DND-41 (cell line): ENCODE measurements around the gene REEP6.

ENCODE experiments used
- ATAC-seq: fragments of 200-7000 bp; cut with Tn5 transposase; 3 replicates; pipeline ENCODE4 v1.9.1; 2021; ENCODE audit warnings: low read depth; ENCODE audit not compliant: insufficient read depth
- DNase-seq: peaks from one replicate; pipeline ENCODE4 v3.0.0-alpha.2; 2020
- H2AFZ ChIP-seq: 2 replicates; pipeline ENCODE4 v1.6.0; 2012; ENCODE audit warnings: low read depth, low read length
- H3K27ac ChIP-seq: 2 replicates; pipeline ENCODE4 v1.5.1; 2012; ENCODE audit warnings: low read length, inconsistent platforms
- H3K27me3 ChIP-seq: fragments of 200-600 bp; sonication (generic); 2 replicates; pipeline ENCODE4 v1.6.0; 2012; ENCODE audit warnings: low read length, mild to moderate bottlenecking, inconsistent platforms; ENCODE audit not compliant: insufficient read depth, poor library complexity
- H3K36me3 ChIP-seq: 2 replicates; pipeline ENCODE4 v1.5.1; 2012; ENCODE audit warnings: low read length, inconsistent platforms; ENCODE audit not compliant: insufficient read depth
- H3K4me1 ChIP-seq: 2 replicates; pipeline ENCODE4 v1.5.1; 2012; ENCODE audit warnings: mild to moderate bottlenecking, low read length; ENCODE audit not compliant: insufficient read depth
- H3K4me2 ChIP-seq: 2 replicates; pipeline ENCODE4 v1.6.0; 2012; ENCODE audit warnings: mild to moderate bottlenecking, moderate library complexity, low read length, inconsistent platforms; ENCODE audit not compliant: insufficient read depth
- H3K4me3 ChIP-seq, 2 experiments: fragments of 200-600 bp in 1 of 2; shearing (Covaris generic) in 1 of 2; 2 replicates each; pipeline ENCODE4 v1.5.1; 2012 to 2016; ENCODE audit warnings: inconsistent platforms in 2 of 2, low read length in 2 of 2, mild to moderate bottlenecking in 2 of 2, low read depth in 1 of 2, moderate library complexity in 1 of 2
- H3K79me2 ChIP-seq: 2 replicates; pipeline ENCODE4 v1.6.0; 2012; ENCODE audit warnings: low read length, inconsistent platforms; ENCODE audit not compliant: insufficient read depth
- H3K9ac ChIP-seq: 2 replicates; pipeline ENCODE4 v1.6.0; 2012; ENCODE audit warnings: low read depth, mild to moderate bottlenecking, inconsistent platforms, low read length, moderate library complexity
- H3K9me3 ChIP-seq: 2 replicates; pipeline ENCODE4 v1.5.1; 2012; ENCODE audit warnings: low read length, moderate library complexity, mild to moderate bottlenecking, inconsistent platforms; ENCODE audit not compliant: insufficient read depth, severe bottlenecking
- H4K20me1 ChIP-seq: 2 replicates; pipeline ENCODE4 v1.6.0; 2012; ENCODE audit warnings: low read length; ENCODE audit not compliant: insufficient read depth
- EZH2 ChIP-seq: IDR thresholded peaks from 3 replicates; pipeline ENCODE4 v1.6.1; 2012; ENCODE audit warnings: borderline replicate concordance, low read depth, mild to moderate bottlenecking, moderate library complexity, low read length, inconsistent platforms; ENCODE audit not compliant: severe bottlenecking
- TF ChIP-seq, protein P1 (sequence below): IDR thresholded peaks from 2 replicates; pipeline ENCODE4 v1.5.1; 2012; ENCODE audit warnings: borderline replicate concordance, low read length, moderate library complexity, mild to moderate bottlenecking; ENCODE audit not compliant: poor library complexity, severe bottlenecking; ENCODE audit errors: extremely low read depth

The REEP6 gene

DNA sequence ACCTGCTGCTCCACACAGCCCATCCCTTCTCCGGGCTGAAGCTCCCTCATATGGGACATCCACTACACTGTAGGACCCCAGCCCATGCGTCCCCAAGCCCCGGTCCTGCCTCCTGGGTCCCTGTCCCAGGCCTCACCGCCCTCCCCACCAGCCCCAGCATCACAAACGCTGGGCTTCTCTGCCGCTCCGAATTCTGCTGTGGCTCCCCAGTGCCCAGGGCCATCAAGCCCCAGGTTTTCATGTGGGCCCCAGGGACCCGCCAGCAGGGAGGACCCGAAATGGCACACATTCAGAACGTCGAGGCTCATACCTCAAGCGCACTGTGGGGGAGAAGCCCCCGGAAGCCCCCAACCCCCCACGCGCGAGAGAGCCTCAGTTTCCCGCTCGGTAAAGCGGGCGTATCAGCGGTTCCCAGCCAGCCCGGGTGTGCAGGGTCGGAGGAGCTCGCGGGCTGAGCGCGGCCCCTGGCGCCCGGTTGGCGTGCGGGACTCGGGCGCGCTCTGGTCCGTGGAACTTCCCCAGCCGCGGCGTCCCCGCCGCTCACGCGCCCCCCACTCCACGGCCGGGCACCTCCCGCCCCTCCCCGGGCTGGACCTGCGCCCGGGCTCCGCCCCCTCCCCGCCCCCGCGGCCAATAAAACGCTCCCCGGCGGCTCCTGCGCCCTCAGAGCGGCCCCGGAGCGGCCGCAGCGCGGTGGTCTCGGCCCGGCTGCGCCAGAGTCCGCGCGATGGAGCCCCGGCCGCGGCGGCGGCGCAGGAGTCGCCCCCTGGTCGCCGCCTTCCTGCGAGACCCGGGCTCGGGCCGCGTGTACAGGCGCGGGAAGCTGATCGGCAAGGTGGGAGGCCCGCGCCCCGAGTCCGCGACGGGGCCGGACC, 32.7 kb downstream of the REEP6 start, which contains the start of gene PLK5:
Gene PLK5 (plus strand): TSS at position 666 of the 875 bp plus-strand sequence. CDS start 2,920 bp downstream, outside the sequence.
- H3K27ac ChIP-seq: no peak within 1 kb of the TSS
- no peak within 1 kb of the TSS for H3K9ac ChIP-seq
- no peak within 1 kb of the TSS for H2AFZ ChIP-seq
- no peaks in the 10 kb centered on the region for H3K4me1 ChIP-seq
- no peaks in the 10 kb centered on the region for H3K9me3 ChIP-seq
- no peaks in the 10 kb centered on the region for H3K79me2 ChIP-seq
- H3K36me3 ChIP-seq: no peaks in the 10 kb centered on the region
- TF ChIP-seq, protein P1, sequence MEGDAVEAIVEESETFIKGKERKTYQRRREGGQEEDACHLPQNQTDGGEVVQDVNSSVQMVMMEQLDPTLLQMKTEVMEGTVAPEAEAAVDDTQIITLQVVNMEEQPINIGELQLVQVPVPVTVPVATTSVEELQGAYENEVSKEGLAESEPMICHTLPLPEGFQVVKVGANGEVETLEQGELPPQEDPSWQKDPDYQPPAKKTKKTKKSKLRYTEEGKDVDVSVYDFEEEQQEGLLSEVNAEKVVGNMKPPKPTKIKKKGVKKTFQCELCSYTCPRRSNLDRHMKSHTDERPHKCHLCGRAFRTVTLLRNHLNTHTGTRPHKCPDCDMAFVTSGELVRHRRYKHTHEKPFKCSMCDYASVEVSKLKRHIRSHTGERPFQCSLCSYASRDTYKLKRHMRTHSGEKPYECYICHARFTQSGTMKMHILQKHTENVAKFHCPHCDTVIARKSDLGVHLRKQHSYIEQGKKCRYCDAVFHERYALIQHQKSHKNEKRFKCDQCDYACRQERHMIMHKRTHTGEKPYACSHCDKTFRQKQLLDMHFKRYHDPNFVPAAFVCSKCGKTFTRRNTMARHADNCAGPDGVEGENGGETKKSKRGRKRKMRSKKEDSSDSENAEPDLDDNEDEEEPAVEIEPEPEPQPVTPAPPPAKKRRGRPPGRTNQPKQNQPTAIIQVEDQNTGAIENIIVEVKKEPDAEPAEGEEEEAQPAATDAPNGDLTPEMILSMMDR: no peak
- DNase-seq (no peak), ATAC-seq (no peak)
- no peaks in the 10 kb centered on the region for H3K27me3 ChIP-seq
- no peak within 1 kb of the TSS for H3K4me3 ChIP-seq
- H4K20me1 ChIP-seq: no peaks in the 10 kb centered on the region
- H3K4me2 ChIP-seq: no peak within 1 kb of the TSS

DNA sequence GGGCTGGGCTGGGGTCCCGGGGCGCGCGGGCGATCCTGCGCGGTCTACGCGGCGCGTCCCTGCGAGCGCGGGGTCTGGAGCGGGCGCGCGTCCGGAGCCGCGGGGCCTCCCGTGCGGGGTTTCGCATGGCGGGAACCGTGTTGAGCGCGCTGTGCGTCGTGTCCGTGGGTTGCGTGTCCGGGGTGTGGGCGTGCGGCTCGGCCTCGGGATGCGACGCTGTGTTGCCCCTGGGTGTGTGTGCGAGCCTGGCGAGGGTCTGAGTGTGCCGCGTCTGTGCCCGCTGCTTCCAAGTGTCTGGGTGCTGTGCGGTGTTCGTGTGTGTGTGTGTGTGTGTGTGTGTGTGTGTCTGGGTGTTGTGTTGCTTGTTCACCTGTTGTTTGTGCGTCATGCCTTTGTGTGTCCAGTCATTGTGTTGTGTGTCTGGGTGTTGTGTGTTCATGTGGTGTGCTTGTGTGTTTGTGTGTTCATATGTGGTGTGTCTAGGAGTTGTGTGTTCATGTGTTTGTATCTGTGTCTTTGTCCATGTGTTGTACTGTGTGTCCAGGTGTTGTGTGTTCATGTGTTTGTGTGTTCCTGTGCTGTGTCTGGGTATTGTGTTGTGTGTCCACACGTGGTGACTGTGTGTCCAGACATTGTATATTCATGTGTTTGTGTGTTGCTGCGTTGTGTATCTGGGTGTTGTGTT, 33.4 kb downstream of the REEP6 start:
- no peak for DNase-seq
- Histone ChIP-seq H4K20me1 (no peaks in the 10 kb centered on the region), H3K9me3 (no peaks in the 10 kb centered on the region), H3K79me2 (no peaks in the 10 kb centered on the region), H3K4me2 (no peak overlapping the region), H3K27ac (no peak overlapping the region), H3K4me3 (no peak overlapping the region), H3K27me3 (no peaks in the 10 kb centered on the region), H3K9ac (no peak overlapping the region), H3K4me1 (no peaks in the 10 kb centered on the region), H3K36me3 (no peaks in the 10 kb centered on the region), H2AFZ (no peak overlapping the region)
- ATAC-seq: no peak
- TF ChIP-seq, protein P1: no peak
- no peak for TF ChIP-seq EZH2

DNA sequence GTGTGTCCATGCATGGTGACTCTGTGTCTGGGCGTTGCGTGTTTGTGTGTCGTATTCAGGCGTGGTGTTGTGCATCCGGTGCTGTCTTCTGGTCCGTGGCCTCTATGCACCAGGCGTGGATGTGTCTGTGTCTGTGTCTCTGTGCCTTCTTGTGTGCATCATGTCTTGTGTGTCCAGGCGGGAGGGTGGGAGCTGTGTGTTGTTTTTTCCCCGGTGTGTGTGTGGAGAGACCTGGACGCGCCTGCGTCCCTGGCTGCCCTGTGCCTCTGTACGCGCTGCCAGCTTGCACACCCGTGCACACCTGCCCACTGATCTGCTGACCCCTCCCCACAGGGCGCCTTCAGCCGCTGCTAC, 34.0 kb downstream of the REEP6 start:
- H3K4me1 ChIP-seq: no peaks in the 10 kb centered on the region
- no peak overlapping the region for H2AFZ ChIP-seq
- no peaks in the 10 kb centered on the region for H3K9me3 ChIP-seq
- H4K20me1 ChIP-seq: no peaks in the 10 kb centered on the region
- ATAC-seq: no peak
- H3K27me3 ChIP-seq: no peaks in the 10 kb centered on the region
- H3K36me3 ChIP-seq: no peaks in the 10 kb centered on the region
- no peak for TF ChIP-seq EZH2
- TF ChIP-seq, protein P1: no peak
- no peak for DNase-seq
- no peak overlapping the region for H3K4me3 ChIP-seq
- no peak overlapping the region for H3K4me2 ChIP-seq
- H3K9ac ChIP-seq: no peak overlapping the region
- H3K79me2 ChIP-seq: no peaks in the 10 kb centered on the region
- no peak overlapping the region for H3K27ac ChIP-seq
